HEK293 (cell line): ENCODE measurements around the gene CHRDL1.

Experiments
- CTCF ChIA-PET: fragments of 350-600 bp; formaldehyde crosslinking; extraction: SDS; loops from one replicate; lab custom pipeline; 2021; ENCODE audit warnings: antibody characterized with exemption; lab: Yijun Ruan, JAX
- POLR2A ChIA-PET: fragments of 300-600 bp; formaldehyde crosslinking; extraction: SDS; loops from one replicate; lab custom pipeline; 2020; ENCODE audit warnings: antibody characterized with exemption, inconsistent platforms; lab: Yijun Ruan, JAX
- H3K27ac ChIP-seq: fragments of 200-500 bp; sonication (Bioruptor generic); 2 replicates; pipeline ENCODE4 v1.5.1; 2014; ENCODE audit warnings: low read depth, low read length, control low read depth, inconsistent platforms; ENCODE audit errors: extremely low read depth
- H3K36me3 ChIP-seq, 2 experiments: fragments of 200-500 bp in 1 of 2; sonication (Bioruptor generic) in 1 of 2; 1 replicate in 1 of 2; 2 replicates in 1 of 2; pipeline ENCODE4 v1.5.1; 2014 to 2017; ENCODE audit warnings: inconsistent platforms in 2 of 2, low read length in 2 of 2; ENCODE audit not compliant: control insufficient read depth in 2 of 2, insufficient read depth in 1 of 2
- H3K4me1 ChIP-seq: fragments of 200-500 bp; sonication (Bioruptor generic); 2 replicates; pipeline ENCODE4 v1.5.1; 2014; ENCODE audit warnings: mild to moderate bottlenecking, low read length, inconsistent platforms; ENCODE audit not compliant: control insufficient read depth, insufficient read depth
- H3K4me3 ChIP-seq: 2 replicates; pipeline ENCODE4 v1.5.1; 2011; ENCODE audit warnings: low read depth, mild to moderate bottlenecking, control low read depth, low read length, moderate library complexity
- H3K9me3 ChIP-seq: fragments of 200-500 bp; sonication (Bioruptor generic); 2 replicates; pipeline ENCODE4 v1.5.1; 2014; ENCODE audit warnings: low read depth, low read length, inconsistent platforms; ENCODE audit not compliant: control insufficient read depth, insufficient read depth
- HOXC10 ChIP-seq: sonication (generic); formaldehyde crosslinking; IDR thresholded peaks from 2 replicates; pipeline ENCODE4 v1.8.1; 2023; ENCODE audit warnings: mild to moderate bottlenecking, missing genetic modification reagents
- ZNF114 ChIP-seq: fragments of 450-650 bp; formaldehyde crosslinking; IDR thresholded peaks from 2 replicates; pipeline ENCODE4 v1.5.0; 2017; ENCODE audit warnings: missing biosample characterization, missing genetic modification characterization
- ZNF121 ChIP-seq: fragments of 450-650 bp; formaldehyde crosslinking; IDR thresholded peaks from 2 replicates; pipeline ENCODE4 v1.5.1; 2016; ENCODE audit warnings: missing biosample characterization, missing genetic modification characterization
- ZNF214 ChIP-seq: fragments of 450-650 bp; formaldehyde crosslinking; IDR thresholded peaks from 2 replicates; pipeline ENCODE4 v1.5.1; 2017; ENCODE audit warnings: missing biosample characterization, mild to moderate bottlenecking, missing genetic modification characterization, borderline replicate concordance
- ZNF311 ChIP-seq: fragments of 450-650 bp; formaldehyde crosslinking; IDR thresholded peaks from 2 replicates; pipeline ENCODE4 v1.5.1; 2017; ENCODE audit warnings: missing biosample characterization, missing genetic modification characterization, borderline replicate concordance
- TF ChIP-seq, protein P1 (sequence below): fragments of 450-650 bp; formaldehyde crosslinking; optimal IDR thresholded peaks from 2 replicates; pipeline ENCODE3; 2016; ENCODE audit warnings: missing biosample characterization, mild to moderate bottlenecking, missing genetic modification characterization
- TF ChIP-seq, protein P2 (sequence below): fragments of 450-650 bp; formaldehyde crosslinking; IDR thresholded peaks from 2 replicates; pipeline ENCODE4 v1.5.1; 2016; ENCODE audit warnings: missing biosample characterization, missing genetic modification characterization
- TF ChIP-seq, protein P3 (sequence below): fragments of 450-650 bp; IDR thresholded peaks from 2 replicates; pipeline ENCODE4 v1.5.1; 2018; ENCODE audit warnings: missing biosample characterization, missing genetic modification characterization
- TF ChIP-seq, protein P4 (sequence below): fragments of 450-650 bp; formaldehyde crosslinking; IDR thresholded peaks from 2 replicates; pipeline ENCODE4 v1.5.1; 2016; ENCODE audit warnings: missing biosample characterization, missing genetic modification characterization, borderline replicate concordance
- TF ChIP-seq, protein P5 (sequence below): fragments of 450-650 bp; formaldehyde crosslinking; IDR thresholded peaks from 2 replicates; pipeline ENCODE4 v1.5.1; 2016; ENCODE audit warnings: missing biosample characterization, missing genetic modification characterization

Gene CHRDL1

DNA sequence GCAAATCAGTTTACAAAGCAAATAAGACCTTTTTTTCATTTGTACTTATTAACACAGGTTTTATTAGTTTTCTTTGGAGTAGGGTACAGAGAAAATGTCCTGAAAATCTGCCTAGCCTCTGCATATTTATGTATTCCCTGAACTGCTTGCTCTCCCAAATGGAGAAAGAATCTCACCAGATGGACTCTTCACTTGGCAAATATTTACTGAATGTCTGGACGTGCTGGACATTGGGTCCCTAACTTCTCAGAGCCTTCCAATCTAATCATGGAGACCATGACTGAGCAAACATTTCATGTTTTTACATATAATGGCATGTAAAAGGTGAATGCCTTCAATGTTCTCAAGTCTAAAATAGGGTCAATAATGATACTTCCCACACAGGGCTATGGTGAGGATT, 126.0 kb downstream of the CHRDL1 start:
- H3K4me3 ChIP-seq, result no peak overlapping the region
- CTCF ChIA-PET, result interaction anchor here (0.5 to 1.4 kb wide), 2 partner anchors 13 to 1194 kb away, joined by 3 read pairs; no protein-coding TSS in a partner anchor
- TF ChIP-seq, protein P1, sequence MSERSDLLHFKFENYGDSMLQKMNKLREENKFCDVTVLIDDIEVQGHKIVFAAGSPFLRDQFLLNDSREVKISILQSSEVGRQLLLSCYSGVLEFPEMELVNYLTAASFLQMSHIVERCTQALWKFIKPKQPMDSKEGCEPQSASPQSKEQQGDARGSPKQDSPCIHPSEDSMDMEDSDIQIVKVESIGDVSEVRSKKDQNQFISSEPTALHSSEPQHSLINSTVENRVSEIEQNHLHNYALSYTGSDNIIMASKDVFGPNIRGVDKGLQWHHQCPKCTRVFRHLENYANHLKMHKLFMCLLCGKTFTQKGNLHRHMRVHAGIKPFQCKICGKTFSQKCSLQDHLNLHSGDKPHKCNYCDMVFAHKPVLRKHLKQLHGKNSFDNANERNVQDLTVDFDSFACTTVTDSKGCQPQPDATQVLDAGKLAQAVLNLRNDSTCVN, result no peak
- TF ChIP-seq, protein P2, sequence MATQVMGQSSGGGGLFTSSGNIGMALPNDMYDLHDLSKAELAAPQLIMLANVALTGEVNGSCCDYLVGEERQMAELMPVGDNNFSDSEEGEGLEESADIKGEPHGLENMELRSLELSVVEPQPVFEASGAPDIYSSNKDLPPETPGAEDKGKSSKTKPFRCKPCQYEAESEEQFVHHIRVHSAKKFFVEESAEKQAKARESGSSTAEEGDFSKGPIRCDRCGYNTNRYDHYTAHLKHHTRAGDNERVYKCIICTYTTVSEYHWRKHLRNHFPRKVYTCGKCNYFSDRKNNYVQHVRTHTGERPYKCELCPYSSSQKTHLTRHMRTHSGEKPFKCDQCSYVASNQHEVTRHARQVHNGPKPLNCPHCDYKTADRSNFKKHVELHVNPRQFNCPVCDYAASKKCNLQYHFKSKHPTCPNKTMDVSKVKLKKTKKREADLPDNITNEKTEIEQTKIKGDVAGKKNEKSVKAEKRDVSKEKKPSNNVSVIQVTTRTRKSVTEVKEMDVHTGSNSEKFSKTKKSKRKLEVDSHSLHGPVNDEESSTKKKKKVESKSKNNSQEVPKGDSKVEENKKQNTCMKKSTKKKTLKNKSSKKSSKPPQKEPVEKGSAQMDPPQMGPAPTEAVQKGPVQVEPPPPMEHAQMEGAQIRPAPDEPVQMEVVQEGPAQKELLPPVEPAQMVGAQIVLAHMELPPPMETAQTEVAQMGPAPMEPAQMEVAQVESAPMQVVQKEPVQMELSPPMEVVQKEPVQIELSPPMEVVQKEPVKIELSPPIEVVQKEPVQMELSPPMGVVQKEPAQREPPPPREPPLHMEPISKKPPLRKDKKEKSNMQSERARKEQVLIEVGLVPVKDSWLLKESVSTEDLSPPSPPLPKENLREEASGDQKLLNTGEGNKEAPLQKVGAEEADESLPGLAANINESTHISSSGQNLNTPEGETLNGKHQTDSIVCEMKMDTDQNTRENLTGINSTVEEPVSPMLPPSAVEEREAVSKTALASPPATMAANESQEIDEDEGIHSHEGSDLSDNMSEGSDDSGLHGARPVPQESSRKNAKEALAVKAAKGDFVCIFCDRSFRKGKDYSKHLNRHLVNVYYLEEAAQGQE (tag by site-specific recombination), result no peak
- TF ChIP-seq, protein P3, sequence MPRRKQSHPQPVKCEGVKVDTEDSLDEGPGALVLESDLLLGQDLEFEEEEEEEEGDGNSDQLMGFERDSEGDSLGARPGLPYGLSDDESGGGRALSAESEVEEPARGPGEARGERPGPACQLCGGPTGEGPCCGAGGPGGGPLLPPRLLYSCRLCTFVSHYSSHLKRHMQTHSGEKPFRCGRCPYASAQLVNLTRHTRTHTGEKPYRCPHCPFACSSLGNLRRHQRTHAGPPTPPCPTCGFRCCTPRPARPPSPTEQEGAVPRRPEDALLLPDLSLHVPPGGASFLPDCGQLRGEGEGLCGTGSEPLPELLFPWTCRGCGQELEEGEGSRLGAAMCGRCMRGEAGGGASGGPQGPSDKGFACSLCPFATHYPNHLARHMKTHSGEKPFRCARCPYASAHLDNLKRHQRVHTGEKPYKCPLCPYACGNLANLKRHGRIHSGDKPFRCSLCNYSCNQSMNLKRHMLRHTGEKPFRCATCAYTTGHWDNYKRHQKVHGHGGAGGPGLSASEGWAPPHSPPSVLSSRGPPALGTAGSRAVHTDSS, result no peak
- TF ChIP-seq ZNF121 (tag by site-specific recombination) (no peak), ZNF214 (no peak)
- TF ChIP-seq, all 188 proteins: peak for 0
- Histone ChIP-seq H3K36me3 (no peaks in the 10 kb centered on the region), H3K4me1 (no peaks in the 10 kb centered on the region), H3K9me3 (no peaks in the 10 kb centered on the region), H3K27ac (no peak overlapping the region)
- POLR2A ChIA-PET, result no interaction called here

DNA sequence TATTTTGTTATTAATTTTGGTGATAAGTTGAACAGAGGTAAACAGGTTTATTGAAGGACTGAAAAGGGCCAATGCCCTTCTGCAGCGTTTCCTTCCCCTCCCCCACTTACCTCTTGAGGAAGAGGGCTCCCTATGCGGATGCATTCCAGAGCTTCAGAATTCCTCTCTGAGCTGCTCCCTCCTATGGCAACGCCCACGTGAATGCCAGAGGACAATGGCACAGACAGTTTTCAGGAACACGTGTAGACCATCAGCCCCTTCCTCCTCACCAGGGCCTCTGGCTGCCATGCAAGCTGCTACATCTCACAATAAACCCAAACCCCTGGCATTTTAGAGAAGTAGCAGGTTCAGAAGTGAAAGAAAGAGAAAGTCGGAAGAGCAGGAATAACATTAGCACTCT, 127.9 kb downstream of the CHRDL1 start:
- POLR2A ChIA-PET, result no interaction called here
- no peak overlapping the region for H3K4me3 ChIP-seq
- TF ChIP-seq ZNF311 (tag by site-specific recombination) (no peak), ZNF114 (tag by site-specific recombination) (no peak), HOXC10 (no peak)
- TF ChIP-seq, protein P4, sequence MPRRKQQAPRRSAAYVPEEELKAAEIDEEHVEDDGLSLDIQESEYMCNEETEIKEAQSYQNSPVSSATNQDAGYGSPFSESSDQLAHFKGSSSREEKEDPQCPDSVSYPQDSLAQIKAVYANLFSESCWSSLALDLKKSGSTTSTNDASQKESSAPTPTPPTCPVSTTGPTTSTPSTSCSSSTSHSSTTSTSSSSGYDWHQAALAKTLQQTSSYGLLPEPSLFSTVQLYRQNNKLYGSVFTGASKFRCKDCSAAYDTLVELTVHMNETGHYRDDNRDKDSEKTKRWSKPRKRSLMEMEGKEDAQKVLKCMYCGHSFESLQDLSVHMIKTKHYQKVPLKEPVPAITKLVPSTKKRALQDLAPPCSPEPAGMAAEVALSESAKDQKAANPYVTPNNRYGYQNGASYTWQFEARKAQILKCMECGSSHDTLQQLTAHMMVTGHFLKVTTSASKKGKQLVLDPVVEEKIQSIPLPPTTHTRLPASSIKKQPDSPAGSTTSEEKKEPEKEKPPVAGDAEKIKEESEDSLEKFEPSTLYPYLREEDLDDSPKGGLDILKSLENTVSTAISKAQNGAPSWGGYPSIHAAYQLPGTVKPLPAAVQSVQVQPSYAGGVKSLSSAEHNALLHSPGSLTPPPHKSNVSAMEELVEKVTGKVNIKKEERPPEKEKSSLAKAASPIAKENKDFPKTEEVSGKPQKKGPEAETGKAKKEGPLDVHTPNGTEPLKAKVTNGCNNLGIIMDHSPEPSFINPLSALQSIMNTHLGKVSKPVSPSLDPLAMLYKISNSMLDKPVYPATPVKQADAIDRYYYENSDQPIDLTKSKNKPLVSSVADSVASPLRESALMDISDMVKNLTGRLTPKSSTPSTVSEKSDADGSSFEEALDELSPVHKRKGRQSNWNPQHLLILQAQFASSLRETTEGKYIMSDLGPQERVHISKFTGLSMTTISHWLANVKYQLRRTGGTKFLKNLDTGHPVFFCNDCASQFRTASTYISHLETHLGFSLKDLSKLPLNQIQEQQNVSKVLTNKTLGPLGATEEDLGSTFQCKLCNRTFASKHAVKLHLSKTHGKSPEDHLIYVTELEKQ (tag by site-specific recombination), result no peak
- TF ChIP-seq, protein P5, sequence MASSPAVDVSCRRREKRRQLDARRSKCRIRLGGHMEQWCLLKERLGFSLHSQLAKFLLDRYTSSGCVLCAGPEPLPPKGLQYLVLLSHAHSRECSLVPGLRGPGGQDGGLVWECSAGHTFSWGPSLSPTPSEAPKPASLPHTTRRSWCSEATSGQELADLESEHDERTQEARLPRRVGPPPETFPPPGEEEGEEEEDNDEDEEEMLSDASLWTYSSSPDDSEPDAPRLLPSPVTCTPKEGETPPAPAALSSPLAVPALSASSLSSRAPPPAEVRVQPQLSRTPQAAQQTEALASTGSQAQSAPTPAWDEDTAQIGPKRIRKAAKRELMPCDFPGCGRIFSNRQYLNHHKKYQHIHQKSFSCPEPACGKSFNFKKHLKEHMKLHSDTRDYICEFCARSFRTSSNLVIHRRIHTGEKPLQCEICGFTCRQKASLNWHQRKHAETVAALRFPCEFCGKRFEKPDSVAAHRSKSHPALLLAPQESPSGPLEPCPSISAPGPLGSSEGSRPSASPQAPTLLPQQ (tag by site-specific recombination), result no peak
- TF ChIP-seq, all 188 proteins: peak for 0
- CTCF ChIA-PET, result no interaction called here
- Histone ChIP-seq H3K9me3 (no peaks in the 10 kb centered on the region), H3K4me1 (no peaks in the 10 kb centered on the region), H3K27ac (no peak overlapping the region), H3K36me3 (no peaks in the 10 kb centered on the region)
